ENCODE results near the gene CD63. TPM values are rescaled to one million over a fixed set of nuclear protein-coding genes. Genes with fewer than 3 reads are reported as not detected.
A peak's percentile ranks its signal among the peaks of the same experiment; 100 is the strongest.

The CD63 gene
- total and polyA plus RNA-seq, 2 of the 13 experiments (the other 11 are each of a cell fraction or from before 2014, with no cell fraction given) = 234 to 277 TPM

DNA sequence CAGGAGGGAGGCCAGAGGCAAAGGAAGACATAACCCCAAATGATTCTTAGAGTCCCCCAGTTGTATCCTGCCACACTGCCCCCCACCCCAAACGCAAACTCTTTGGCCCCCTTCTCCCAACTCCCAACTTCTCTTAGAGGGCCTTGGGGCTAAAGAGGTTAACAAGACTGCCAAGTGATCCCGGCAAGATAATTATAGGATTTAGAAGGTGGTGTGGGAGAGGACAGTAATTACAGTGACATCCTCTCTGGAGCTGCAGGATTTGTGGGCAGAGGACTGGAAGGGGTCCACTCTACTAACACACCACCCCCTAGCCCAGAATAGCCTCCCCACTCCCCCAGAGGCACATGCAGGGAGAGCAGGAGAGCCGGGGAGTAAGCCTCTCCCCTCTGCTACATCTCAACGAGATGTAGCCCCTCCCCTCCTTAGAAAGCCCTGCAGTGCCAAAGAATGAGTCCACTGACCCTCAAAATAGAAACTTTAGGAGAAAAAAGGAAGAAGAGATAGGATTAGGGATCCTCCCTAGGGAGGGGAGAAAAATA lies 8.8 kb upstream of the CD63 start:
- H2AFZ ChIP-seq (ENCODE audit: low read length) = peak overlapping the region; percentile 85
- peak overlapping the region; percentile 39 for H3K9ac ChIP-seq (ENCODE audit: insufficient read depth, low read depth, low read length)
- no peaks in the 10 kb centered on the region for H3K79me2 ChIP-seq (ENCODE audit: insufficient read depth, low read length)
- no TSS peak for BruUV-seq (replicated peaks)
- peak; percentile 46 for ATAC-seq
- in situ Hi-C loops (cut with HindIII; ENCODE audit: extremely low pct_ligation_motif_present, low pct_unique_long_range_greater_than_20kb) (loop anchor here (5.0 kb wide), 4 partner anchors 60 to 295 kb away; no protein-coding TSS in a partner anchor), intact Hi-C loops (cut with micrococcal nuclease; ENCODE audit: unreplicated experiment) (loop anchor here (1.0 to 5.0 kb wide), 5 partner anchors 13 to 300 kb away; partner anchors contain the start of genes DGKA and RDH5)
- H3K9me3 ChIP-seq (ENCODE audit: low read length) = no peaks in the 10 kb centered on the region
- DNase-seq (ENCODE audit: low spot score) = no peak
- H3K27ac ChIP-seq (ENCODE audit: extremely low read length, insufficient read depth, low read length) = peak overlapping the region; percentile 34
- H3K4me2 ChIP-seq (ENCODE audit: low read depth, low read length) = peak overlapping the region; percentile 84
- peaks cover 35% of the 10 kb centered on the region for H3K4me1 ChIP-seq (ENCODE audit: insufficient read depth, low read length)
- ChIA-PET POLR2A (interaction anchor here (0.8 to 3.1 kb wide), 10 partner anchors 8 to 190 kb away, joined by 3 to 27 read pairs (median 10); partner anchors contain the start of genes CD63, DNAJC14, ORMDL2 and PYM1), CTCF (ENCODE audit: low intra/inter-chr PET ratio, low total read pairs) (interaction anchor here (0.7 to 3.3 kb wide), 8 partner anchors 13 to 292 kb away, joined by 3 to 36 read pairs (median 10); partner anchors contain the start of gene RDH5)
- 3% methylated on average over 4 of the region's 4 CpGs for WGBS (ENCODE audit: low lambda C conversion rate)
- FAIRE-seq = no peak
- peaks cover 0 to 6% of the 10 kb centered on the region in 2 experiments; a peak in 2 of 5 replicates for H3K27me3 ChIP-seq (ENCODE audit: control insufficient read depth in 1 of 2, insufficient read depth in 2 of 2, low read length in 2 of 2)
- H3K36me3 ChIP-seq (replicated peaks in 1 of 2; ENCODE audit: control insufficient read depth in 1 of 2, insufficient read depth in 2 of 2, low read length in 2 of 2) = no peaks in the 10 kb centered on the region
- TF ChIP-seq SP4 (CRISPR knock-in tag; IDR thresholded peaks at IDR 0.05) (0 out of 2 replicates have a peak, but pooled peaks have one; percentile 8), ZNF598 (CRISPR knock-in tag; IDR thresholded peaks at IDR 0.05; ENCODE audit: borderline replicate concordance) (0 out of 2 replicates have a peak, but pooled peaks have one; percentile 4), GATA4 (IDR thresholded peaks at IDR 0.05; ENCODE audit: borderline replicate concordance, low read depth) (no peak), ATF7 (IDR thresholded peaks at IDR 0.05) (no peak), ATF7 (CRISPR knock-in tag; IDR thresholded peaks at IDR 0.05) (0 out of 2 replicates have a peak, but pooled peaks have one; percentile 38), RARA (CRISPR knock-in tag; IDR thresholded peaks at IDR 0.05) (no peak), ATF1 (CRISPR knock-in tag; IDR thresholded peaks at IDR 0.05) (peak; percentile 48; the same call in 1 of the 2 replicates)
- TF ChIP-seq, protein P1, sequence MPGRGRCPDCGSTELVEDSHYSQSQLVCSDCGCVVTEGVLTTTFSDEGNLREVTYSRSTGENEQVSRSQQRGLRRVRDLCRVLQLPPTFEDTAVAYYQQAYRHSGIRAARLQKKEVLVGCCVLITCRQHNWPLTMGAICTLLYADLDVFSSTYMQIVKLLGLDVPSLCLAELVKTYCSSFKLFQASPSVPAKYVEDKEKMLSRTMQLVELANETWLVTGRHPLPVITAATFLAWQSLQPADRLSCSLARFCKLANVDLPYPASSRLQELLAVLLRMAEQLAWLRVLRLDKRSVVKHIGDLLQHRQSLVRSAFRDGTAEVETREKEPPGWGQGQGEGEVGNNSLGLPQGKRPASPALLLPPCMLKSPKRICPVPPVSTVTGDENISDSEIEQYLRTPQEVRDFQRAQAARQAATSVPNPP (CRISPR knock-in tag; IDR thresholded peaks at IDR 0.05) = no peak
- no peaks in the 10 kb centered on the region for H4K20me1 ChIP-seq (ENCODE audit: insufficient read depth, low read length)
- peak overlapping the region; percentile 50 to 66 (median 63) for H3K4me3 ChIP-seq (replicated peaks in 1 of 3; ENCODE audit: insufficient read depth in 1 of 3, low read depth in 2 of 3, low read length in 3 of 3)

Data from HepG2 (cell line).